ENCODE results near the gene SLC13A2. TPM values are rescaled to one million over a fixed set of nuclear protein-coding genes. Genes with fewer than 3 reads are reported as not detected.

Gene SLC13A2
- total RNA-seq, 4 donors from 2014 or later: 0.37 TPM; not detected in 3

- no peaks in the 10 kb centered on the region for H3K9me3 ChIP-seq
- H3K4me1 ChIP-seq: peaks cover 0 to 28% (median 2%) of the 10 kb centered on the region in 3 donors
- ATAC-seq: no peak
- no peak overlapping the region for H3K4me3 ChIP-seq
- H3K27me3 ChIP-seq: no peaks in the 10 kb centered on the region
- H3K27ac ChIP-seq: no peak overlapping the region
- WGBS, 2 donors (ENCODE audit: low coverage in 1 of 2): 58 to 62% methylated on average over 3 to 4 of the region's 6 CpGs
- peaks cover 0 to 19% of the 10 kb centered on the region in 2 donors for H3K36me3 ChIP-seq
- no peak for TF ChIP-seq EP300 (IDR thresholded peaks at IDR 0.05)
- TF ChIP-seq POLR2AphosphoS5 (IDR thresholded peaks at IDR 0.05): no peak
- TF ChIP-seq, protein P1, sequence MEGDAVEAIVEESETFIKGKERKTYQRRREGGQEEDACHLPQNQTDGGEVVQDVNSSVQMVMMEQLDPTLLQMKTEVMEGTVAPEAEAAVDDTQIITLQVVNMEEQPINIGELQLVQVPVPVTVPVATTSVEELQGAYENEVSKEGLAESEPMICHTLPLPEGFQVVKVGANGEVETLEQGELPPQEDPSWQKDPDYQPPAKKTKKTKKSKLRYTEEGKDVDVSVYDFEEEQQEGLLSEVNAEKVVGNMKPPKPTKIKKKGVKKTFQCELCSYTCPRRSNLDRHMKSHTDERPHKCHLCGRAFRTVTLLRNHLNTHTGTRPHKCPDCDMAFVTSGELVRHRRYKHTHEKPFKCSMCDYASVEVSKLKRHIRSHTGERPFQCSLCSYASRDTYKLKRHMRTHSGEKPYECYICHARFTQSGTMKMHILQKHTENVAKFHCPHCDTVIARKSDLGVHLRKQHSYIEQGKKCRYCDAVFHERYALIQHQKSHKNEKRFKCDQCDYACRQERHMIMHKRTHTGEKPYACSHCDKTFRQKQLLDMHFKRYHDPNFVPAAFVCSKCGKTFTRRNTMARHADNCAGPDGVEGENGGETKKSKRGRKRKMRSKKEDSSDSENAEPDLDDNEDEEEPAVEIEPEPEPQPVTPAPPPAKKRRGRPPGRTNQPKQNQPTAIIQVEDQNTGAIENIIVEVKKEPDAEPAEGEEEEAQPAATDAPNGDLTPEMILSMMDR (IDR thresholded peaks at IDR 0.05): no peak
- TF ChIP-seq POLR2A (IDR thresholded peaks at IDR 0.05): no peak
These were observed 72.5 kb downstream of the SLC13A2 start for GRCh38 chr17:28545787-28546415.

- peaks cover 0 to 41% (median 12%) of the 10 kb centered on the region in 3 donors for H3K4me1 ChIP-seq
- H3K27ac ChIP-seq: no peak overlapping the region
- TF ChIP-seq POLR2AphosphoS5 (IDR thresholded peaks at IDR 0.05) (no peak), EP300 (IDR thresholded peaks at IDR 0.05) (no peak), POLR2A (IDR thresholded peaks at IDR 0.05) (no peak)
- TF ChIP-seq, protein P1 (IDR thresholded peaks at IDR 0.05): no peak
- H3K27me3 ChIP-seq: no peaks in the 10 kb centered on the region
- peaks cover 0 to 19% of the 10 kb centered on the region in 2 donors for H3K36me3 ChIP-seq
- WGBS, 2 donors (ENCODE audit: low coverage in 1 of 2): 100% methylated on average over 1 of the region's 14 CpGs; no CpG with 5 or more reads in 1 of the 2 donors
- H3K9me3 ChIP-seq: no peaks in the 10 kb centered on the region
- ATAC-seq: no peak
- no peak overlapping the region for H3K4me3 ChIP-seq
These were observed 73.7 kb downstream of the SLC13A2 start for GRCh38 chr17:28547096-28547622.

Other genes with a start within 250 kb of the SLC13A2 start
- 1 to 10 TPM; 4.5 to 9.2 (median 7.2) TPM for gene TMEM97, start 154.4 kb upstream of the SLC13A2 start, total RNA-seq
- 10 to 100 TPM; 34.1 to 56.5 (median 51.4) TPM for gene IFT20, start 138.2 kb upstream of the SLC13A2 start, total RNA-seq
- 10 to 100 TPM; 19.1 to 53.2 (median 30.4) TPM for gene TNFAIP1, start 137.9 kb upstream of the SLC13A2 start, total RNA-seq
- 100 to 1,000 TPM in 1 of 4 donors, 10 to 100 TPM in 3; 71.1 to 108 (median 77.8) TPM for gene POLDIP2, start 116.1 kb upstream of the SLC13A2 start, total RNA-seq
- gene SEBOX, start 108.4 kb upstream of the SLC13A2 start, total RNA-seq: not detected
- gene VTN, start 103.3 kb upstream of the SLC13A2 start, total RNA-seq: under 1 TPM in 3 of 4 donors, not detected in 1; 0.27 to 0.47 (median 0.27) TPM
- gene SARM1, start 102.0 kb upstream of the SLC13A2 start, total RNA-seq: 10 to 100 TPM in 3 of 4 donors, 1 to 10 TPM in 1; 9.0 to 26.2 (median 20.6) TPM
- 1 to 10 TPM; 7.9 to 9.7 (median 8.4) TPM for gene SLC46A1, start 67.4 kb upstream of the SLC13A2 start, total RNA-seq
- gene FOXN1, start 32.7 kb downstream of the SLC13A2 start, total RNA-seq: under 1 TPM in 1 of 4 donors, not detected in 3; 0.15 TPM
- 10 to 100 TPM; 17.5 to 28.7 (median 20.3) TPM for gene UNC119, start 79.0 kb downstream of the SLC13A2 start, total RNA-seq
- 10 to 100 TPM; 40.8 to 90.4 (median 64.5) TPM for gene PIGS, start 97.9 kb downstream of the SLC13A2 start, total RNA-seq
- 10 to 100 TPM; 29.1 to 46.5 (median 37.7) TPM for gene ALDOC, start 103.3 kb downstream of the SLC13A2 start, total RNA-seq
- 1 to 10 TPM; 1.4 to 4.9 (median 2.6) TPM for gene SPAG5, start 125.4 kb downstream of the SLC13A2 start, total RNA-seq
- gene RSKR, start 140.5 kb downstream of the SLC13A2 start, total RNA-seq: 1 to 10 TPM in 3 of 4 donors, under 1 TPM in 1; 0.59 to 8.1 (median 3.1) TPM
- gene BLTP2, start 171.5 kb downstream of the SLC13A2 start, total RNA-seq: 100 to 1,000 TPM in 3 of 4 donors, 10 to 100 TPM in 1; 97.5 to 116 (median 106) TPM
- gene SDF2, start 188.3 kb downstream of the SLC13A2 start, total RNA-seq: 10 to 100 TPM; 29.5 to 43.2 (median 36.1) TPM
- 10 to 100 TPM; 48.7 to 87.3 (median 71.9) TPM for gene SUPT6H, start 188.6 kb downstream of the SLC13A2 start, total RNA-seq
- 1 to 10 TPM in 2 of 4 donors, under 1 TPM in 1, not detected in 1; 0.40 to 1.9 (median 1.1) TPM for gene PROCA1, start 238.2 kb downstream of the SLC13A2 start, total RNA-seq
- 100 to 1,000 TPM; 185 to 219 (median 196) TPM for gene RAB34, start 244.2 kb downstream of the SLC13A2 start, total RNA-seq
- 100 to 1,000 TPM; 317 to 834 (median 683) TPM for gene RPL23A, start 246.3 kb downstream of the SLC13A2 start, total RNA-seq

Data from gastroesophageal sphincter (tissue), 4 donors.